ENCODE measurements around the gene LPAR5. TPM values are rescaled to one million over a fixed set of nuclear protein-coding genes. Genes with fewer than 3 reads are reported as not detected.

Gene LPAR5
- total RNA-seq, 1 donor from 2014 or later, result 0.21 TPM

DNA sequence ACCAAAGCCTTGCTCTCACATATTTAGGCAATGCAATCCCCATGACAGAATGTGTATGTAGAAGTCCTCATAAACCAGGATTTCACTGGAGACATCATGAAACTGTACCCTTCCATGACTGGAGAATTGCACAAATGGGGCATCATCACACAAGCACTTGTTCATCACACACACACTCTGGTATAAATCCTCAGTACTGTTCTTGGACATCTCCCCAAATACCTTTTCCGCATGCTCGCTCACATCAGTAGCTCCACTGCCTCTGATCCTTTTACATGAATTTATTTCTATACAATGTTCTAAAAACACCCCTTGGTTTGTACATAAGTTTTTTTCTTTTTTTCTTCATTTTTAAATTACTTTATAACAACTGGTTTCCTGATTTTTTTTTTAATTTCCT, 30.5 kb upstream of the LPAR5 start:
- H3K36me3 ChIP-seq, result peaks cover 43 to 46% of the 10 kb centered on the region in 2 donors

DNA sequence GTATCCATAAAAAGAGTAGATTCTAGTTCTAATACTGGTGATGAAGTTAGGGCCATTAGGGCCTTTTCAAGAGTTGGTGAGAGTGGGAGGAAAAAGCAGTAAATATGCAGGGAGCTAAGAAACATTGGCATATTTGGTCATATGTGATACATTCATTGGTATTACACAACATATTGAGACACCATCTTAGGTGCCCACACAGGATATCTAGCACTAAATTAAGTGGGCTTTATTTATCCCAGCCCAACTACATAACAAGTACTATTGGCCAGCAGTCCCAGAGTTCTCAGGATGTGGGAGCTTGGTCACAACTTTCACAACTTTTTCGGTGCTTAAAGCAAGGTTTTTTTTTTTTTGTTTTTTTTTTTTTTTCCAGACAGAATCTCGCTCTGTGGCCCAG, 29.1 kb upstream of the LPAR5 start:
- no peak overlapping the region for H3K4me3 ChIP-seq
- intact Hi-C loops (cut with DNase I), result loop anchor here (5.0 to 10.0 kb wide), 3 partner anchors 102 to 170 kb away; partner anchors contain the start of genes MRPL51, NCAPD2 and PTMS
- TF ChIP-seq, protein P1, sequence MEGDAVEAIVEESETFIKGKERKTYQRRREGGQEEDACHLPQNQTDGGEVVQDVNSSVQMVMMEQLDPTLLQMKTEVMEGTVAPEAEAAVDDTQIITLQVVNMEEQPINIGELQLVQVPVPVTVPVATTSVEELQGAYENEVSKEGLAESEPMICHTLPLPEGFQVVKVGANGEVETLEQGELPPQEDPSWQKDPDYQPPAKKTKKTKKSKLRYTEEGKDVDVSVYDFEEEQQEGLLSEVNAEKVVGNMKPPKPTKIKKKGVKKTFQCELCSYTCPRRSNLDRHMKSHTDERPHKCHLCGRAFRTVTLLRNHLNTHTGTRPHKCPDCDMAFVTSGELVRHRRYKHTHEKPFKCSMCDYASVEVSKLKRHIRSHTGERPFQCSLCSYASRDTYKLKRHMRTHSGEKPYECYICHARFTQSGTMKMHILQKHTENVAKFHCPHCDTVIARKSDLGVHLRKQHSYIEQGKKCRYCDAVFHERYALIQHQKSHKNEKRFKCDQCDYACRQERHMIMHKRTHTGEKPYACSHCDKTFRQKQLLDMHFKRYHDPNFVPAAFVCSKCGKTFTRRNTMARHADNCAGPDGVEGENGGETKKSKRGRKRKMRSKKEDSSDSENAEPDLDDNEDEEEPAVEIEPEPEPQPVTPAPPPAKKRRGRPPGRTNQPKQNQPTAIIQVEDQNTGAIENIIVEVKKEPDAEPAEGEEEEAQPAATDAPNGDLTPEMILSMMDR (IDR thresholded peaks at IDR 0.05), result no peak

More for the DNA sequence above, 30.5 kb upstream of the LPAR5 start:
- Histone ChIP-seq H3K27me3 (no peaks in the 10 kb centered on the region), H3K4me3 (no peak overlapping the region), H3K9me3 (no peaks in the 10 kb centered on the region), H3K4me1 (peaks cover 4 to 12% of the 10 kb centered on the region in 2 donors), H3K27ac (no peak overlapping the region)
- intact Hi-C loops (cut with DNase I), result loop anchor here (10.0 kb wide), 1 partner anchor 171 kb away; the partner anchor contains the start of genes MRPL51 and NCAPD2
- TF ChIP-seq, protein P1 (IDR thresholded peaks at IDR 0.05), result no peak
- no peak for DNase-seq (ENCODE audit: low spot score in 2 of 2)

DNA sequence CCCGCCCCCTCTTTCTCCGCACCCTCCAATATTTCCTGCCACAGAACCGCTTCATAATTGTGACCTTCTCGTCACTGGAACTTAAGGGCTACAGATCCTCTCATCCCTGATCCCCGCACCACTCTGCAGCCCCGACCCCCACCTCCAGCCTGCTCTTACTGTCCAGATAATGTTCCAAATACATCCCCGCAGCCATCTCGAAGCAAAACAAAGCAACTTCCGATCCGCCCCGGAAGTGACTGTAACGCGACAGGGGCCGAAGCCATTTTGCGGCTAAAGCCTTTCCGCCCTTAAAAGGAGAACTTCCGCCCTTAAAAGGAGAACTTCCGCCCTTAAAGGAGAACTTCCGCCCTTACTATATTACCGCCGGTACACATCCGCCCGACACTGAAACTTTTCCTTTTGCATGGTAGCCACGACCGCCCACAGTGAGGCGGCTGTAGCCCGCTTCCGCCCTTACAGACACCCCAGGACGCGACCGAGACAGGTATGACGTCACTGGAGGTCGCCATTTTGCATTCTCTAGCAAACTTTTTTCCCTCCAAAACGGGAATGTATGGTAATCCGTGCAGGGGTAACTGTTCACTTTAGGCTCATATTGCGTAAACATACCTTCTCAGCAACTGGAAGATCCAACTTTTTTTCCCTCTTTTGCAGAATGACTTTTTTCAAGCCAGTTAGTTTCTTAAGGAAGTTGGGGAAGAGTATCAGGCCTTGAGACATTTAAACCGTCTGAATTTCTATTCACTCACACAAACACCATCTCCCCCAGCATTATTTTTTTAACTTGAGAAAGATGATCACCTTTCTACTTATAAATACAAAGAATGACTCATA, 27.4 kb upstream of the LPAR5 start, which contains the start of gene ING4:
ING4 (minus strand) TSS at position 214 of the 837 bp plus-strand sequence; CDS start at position 196, 18 bp downstream.
- peak; percentile 96 to 99 for DNase-seq (ENCODE audit: low spot score in 2 of 2)
- no peaks in the 10 kb centered on the region for H3K27me3 ChIP-seq
- H3K27ac ChIP-seq, result peak within 1 kb of the TSS; percentile 77 to 80
- peaks cover 19 to 24% of the 10 kb centered on the region in 2 donors for H3K36me3 ChIP-seq
- no peaks in the 10 kb centered on the region for H3K9me3 ChIP-seq
- intact Hi-C loops (cut with DNase I), result loop anchor here (1.0 to 10.0 kb wide), 8 partner anchors 26 to 189 kb away; partner anchors contain the start of genes MLF2, MRPL51, NCAPD2 and PTMS
- TF ChIP-seq, protein P1 (IDR thresholded peaks at IDR 0.05), result no peak
- H3K4me1 ChIP-seq, result peaks cover 4 to 12% of the 10 kb centered on the region in 2 donors
- H3K4me3 ChIP-seq, result peak within 1 kb of the TSS; percentile 75 to 82

More for the DNA sequence above, 29.1 kb upstream of the LPAR5 start:
- H3K36me3 ChIP-seq, result peaks cover 30 to 33% of the 10 kb centered on the region in 2 donors
- no peak for DNase-seq (ENCODE audit: low spot score in 2 of 2)
- H3K27ac ChIP-seq, result no peak overlapping the region
- H3K9me3 ChIP-seq, result no peaks in the 10 kb centered on the region
- H3K27me3 ChIP-seq, result no peaks in the 10 kb centered on the region
- peaks cover 4 to 12% of the 10 kb centered on the region in 2 donors for H3K4me1 ChIP-seq

DNA sequence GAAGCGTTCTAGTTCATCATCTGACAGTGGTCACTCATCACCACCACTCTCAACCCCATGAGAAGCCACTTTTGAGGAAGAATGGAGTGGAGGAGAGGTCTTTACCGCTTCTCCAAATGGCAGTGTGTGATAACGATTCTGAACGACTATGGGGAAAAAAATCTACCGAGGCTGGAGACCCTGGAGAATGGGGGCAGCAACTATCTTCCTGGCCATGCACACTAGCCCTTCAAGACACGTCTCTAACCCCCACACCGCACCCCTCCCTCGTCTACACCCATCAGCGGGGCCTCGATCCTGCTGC, 26.8 kb upstream of the LPAR5 start:
- Histone ChIP-seq H3K4me1 (peaks cover 4 to 12% of the 10 kb centered on the region in 2 donors), H3K4me3 (peak overlapping the region; percentile 75 to 82), H3K27me3 (no peaks in the 10 kb centered on the region), H3K36me3 (peaks cover 15 to 18% of the 10 kb centered on the region in 2 donors), H3K27ac (peak overlapping the region; percentile 70 to 80), H3K9me3 (no peaks in the 10 kb centered on the region)
- TF ChIP-seq, protein P1 (IDR thresholded peaks at IDR 0.05), result no peak
- intact Hi-C loops (cut with DNase I), result loop anchor here (5.0 to 10.0 kb wide), 3 partner anchors 105 to 168 kb away; partner anchors contain the start of genes MRPL51, NCAPD2 and PTMS
- no peak for DNase-seq (ENCODE audit: low spot score in 2 of 2)

DNA sequence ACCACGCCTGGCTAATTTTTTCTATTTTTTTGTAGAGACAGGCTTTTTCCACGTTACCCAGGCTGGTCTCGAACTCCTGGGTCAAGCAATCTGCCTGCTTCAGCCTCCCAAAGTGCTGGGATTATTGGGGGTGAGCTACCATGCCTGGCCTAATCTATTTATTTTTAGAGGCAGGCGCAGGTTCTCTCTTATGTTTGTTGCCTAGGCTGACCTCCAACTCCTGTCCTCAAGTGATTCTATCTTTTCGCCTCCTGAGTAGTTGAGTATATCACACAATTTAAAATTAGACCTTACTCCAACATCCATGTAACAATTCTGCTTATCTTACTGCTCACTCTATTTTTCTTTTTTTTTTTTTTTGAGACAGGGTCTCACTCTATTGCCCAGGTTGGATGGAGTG, 18.2 kb upstream of the LPAR5 start:
- intact Hi-C loops (cut with DNase I), result no loop called here
- TF ChIP-seq, protein P1 (IDR thresholded peaks at IDR 0.05), result no peak

More for the DNA sequence above, 18.2 kb upstream of the LPAR5 start:
- DNase-seq (ENCODE audit: low spot score in 2 of 2), result no peak
- H3K27me3 ChIP-seq, result no peaks in the 10 kb centered on the region
- no peak overlapping the region for H3K27ac ChIP-seq
- no peaks in the 10 kb centered on the region for H3K4me1 ChIP-seq
- peaks cover 86 to 88% of the 10 kb centered on the region in 2 donors for H3K36me3 ChIP-seq
- no peak overlapping the region for H3K4me3 ChIP-seq
- no peaks in the 10 kb centered on the region for H3K9me3 ChIP-seq

Data from ascending aorta (tissue), 2 donors.